HL-60 (cell line): Measurements from ENCODE around the gene NDUFB7.
A peak's percentile ranks its signal among the peaks of the same experiment; 100 is the strongest.

ENCODE experiments used
- DNase-seq, 2 experiments: peaks; one replicate each; pipeline ENCODE4 v3.0.0-alpha.2; 2010 to 2020; ENCODE audit warnings: low read depth in 1 of 2, low spot score in 1 of 2
- H3K27ac ChIP-seq: fragments of 250-450 bp; sonication (Bioruptor Pico); replicated peaks from 2 replicates; pipeline ENCODE4 v1.5.1; 2020; ENCODE audit warnings: mild to moderate bottlenecking, moderate library complexity
- H3K27me3 ChIP-seq: fragments of 250-450 bp; sonication (Bioruptor Pico); 2 replicates; pipeline ENCODE4 v1.5.1; 2021; ENCODE audit warnings: mild to moderate bottlenecking, moderate library complexity; ENCODE audit not compliant: insufficient read depth, poor library complexity, severe bottlenecking
- H3K4me3 ChIP-seq: replicated peaks from 2 replicates; pipeline ENCODE4 v1.5.1; 2011; ENCODE audit warnings: mild to moderate bottlenecking, control low read depth, low read length; ENCODE audit not compliant: insufficient read depth
- GABPA ChIP-seq: IDR thresholded peaks from 2 replicates; pipeline ENCODE4 v1.6.1; 2012; ENCODE audit warnings: low read depth
- POLR2AphosphoS5 ChIP-seq: IDR thresholded peaks from 2 replicates; pipeline ENCODE4 v1.6.1; 2012; ENCODE audit warnings: low read depth
- REST ChIP-seq: IDR thresholded peaks from 2 replicates; pipeline ENCODE4 v1.6.1; 2012; ENCODE audit warnings: low read depth; ENCODE audit not compliant: insufficient replicate concordance
- SPI1 ChIP-seq: IDR thresholded peaks from 2 replicates; pipeline ENCODE4 v1.6.1; 2012; ENCODE audit warnings: low read depth, mild to moderate bottlenecking, borderline replicate concordance
- TF ChIP-seq, protein P1 (sequence below): IDR thresholded peaks from one replicate; pipeline ENCODE4 v1.5.1; 2011; ENCODE audit warnings: low read length, control low read depth, inconsistent platforms; ENCODE audit not compliant: insufficient read depth

NDUFB7 gene

DNA sequence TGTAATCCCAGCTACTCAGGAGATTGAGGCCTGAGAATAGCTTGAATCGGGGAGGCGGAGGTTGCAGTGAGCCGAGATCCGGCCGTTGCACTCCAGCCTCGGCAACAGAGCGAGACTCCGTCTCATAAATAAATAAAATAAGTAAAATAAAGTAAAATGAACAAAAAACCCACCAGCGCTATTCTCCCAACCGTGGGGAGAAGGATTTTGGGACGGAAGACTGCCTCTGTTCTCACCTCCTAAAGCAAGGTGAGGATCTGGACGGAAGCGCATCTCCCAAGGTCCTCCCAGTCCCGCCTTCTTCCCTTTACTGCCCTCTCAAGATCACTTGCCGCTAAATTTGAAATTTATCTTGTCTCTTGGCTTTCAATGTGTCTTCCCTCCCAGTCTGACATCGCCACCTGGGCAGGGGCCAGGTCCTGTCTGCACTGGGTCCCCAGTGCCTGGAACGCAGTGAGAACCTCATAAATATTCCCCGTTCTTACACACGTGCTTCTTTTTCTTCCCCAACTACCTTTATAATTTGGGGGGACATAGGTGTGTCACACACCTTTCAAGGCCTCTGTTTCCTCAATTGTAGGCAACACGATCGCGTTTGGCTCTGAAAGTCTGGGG, 52.5 kb downstream of the NDUFB7 start:
- Histone ChIP-seq H3K27ac (peak overlapping the region; percentile 81), H3K4me3 (no peak overlapping the region), H3K27me3 (no peaks in the 10 kb centered on the region)
- no peak for TF ChIP-seq SPI1
- TF ChIP-seq POLR2AphosphoS5: no peak
- no peak for TF ChIP-seq GABPA
- TF ChIP-seq, protein P1, sequence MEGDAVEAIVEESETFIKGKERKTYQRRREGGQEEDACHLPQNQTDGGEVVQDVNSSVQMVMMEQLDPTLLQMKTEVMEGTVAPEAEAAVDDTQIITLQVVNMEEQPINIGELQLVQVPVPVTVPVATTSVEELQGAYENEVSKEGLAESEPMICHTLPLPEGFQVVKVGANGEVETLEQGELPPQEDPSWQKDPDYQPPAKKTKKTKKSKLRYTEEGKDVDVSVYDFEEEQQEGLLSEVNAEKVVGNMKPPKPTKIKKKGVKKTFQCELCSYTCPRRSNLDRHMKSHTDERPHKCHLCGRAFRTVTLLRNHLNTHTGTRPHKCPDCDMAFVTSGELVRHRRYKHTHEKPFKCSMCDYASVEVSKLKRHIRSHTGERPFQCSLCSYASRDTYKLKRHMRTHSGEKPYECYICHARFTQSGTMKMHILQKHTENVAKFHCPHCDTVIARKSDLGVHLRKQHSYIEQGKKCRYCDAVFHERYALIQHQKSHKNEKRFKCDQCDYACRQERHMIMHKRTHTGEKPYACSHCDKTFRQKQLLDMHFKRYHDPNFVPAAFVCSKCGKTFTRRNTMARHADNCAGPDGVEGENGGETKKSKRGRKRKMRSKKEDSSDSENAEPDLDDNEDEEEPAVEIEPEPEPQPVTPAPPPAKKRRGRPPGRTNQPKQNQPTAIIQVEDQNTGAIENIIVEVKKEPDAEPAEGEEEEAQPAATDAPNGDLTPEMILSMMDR: no peak
- TF ChIP-seq REST: no peak
- DNase-seq: no peak

- DNase-seq: peak in 1 of 2 experiments; percentile 63
- TF ChIP-seq GABPA: no peak
- no peak for TF ChIP-seq SPI1
- peak; percentile 30 for TF ChIP-seq REST
- TF ChIP-seq, protein P1: no peak
- TF ChIP-seq POLR2AphosphoS5: peak; percentile 82; the same call in 1 of the 2 replicates
- Histone ChIP-seq H3K27me3 (no peaks in the 10 kb centered on the region), H3K27ac (peak within 1 kb of the TSS; percentile 95), H3K4me3 (peak within 1 kb of the TSS; percentile 78)
Observed at GRCh38 chr19:14517840-14518505, 53.9 kb downstream of the NDUFB7 start, which contains the start of gene DNAJB1. Gene DNAJB1 (minus strand): TSS chr19:14518397. CDS start chr19:14518349, 48 bp downstream.

- H3K27me3 ChIP-seq: no peaks in the 10 kb centered on the region
- TF ChIP-seq REST: no peak
- TF ChIP-seq SPI1: no peak
- TF ChIP-seq, protein P1: no peak
- TF ChIP-seq GABPA: no peak
- TF ChIP-seq POLR2AphosphoS5: no peak
- H3K4me3 ChIP-seq: peak overlapping the region; percentile 78
- H3K27ac ChIP-seq: peak overlapping the region; percentile 52; the same call in 1 of the 2 replicates
- no peak for DNase-seq
Observed at GRCh38 chr19:14517446-14517839, 54.4 kb downstream of the NDUFB7 start.
